ENCODE data around the gene TACC3.

- TF ChIP-seq TEAD4 (IDR thresholded peaks at IDR 0.05; ENCODE audit: borderline replicate concordance, insufficient read depth) (no peak), TAF1 (IDR thresholded peaks at IDR 0.05; ENCODE audit: borderline replicate concordance, low read depth, low read length) (no peak), CTCF (IDR thresholded peaks at IDR 0.05) (no peak), RXRA (IDR thresholded peaks at IDR 0.05; ENCODE audit: borderline replicate concordance, low read depth) (no peak), RAD21 (IDR thresholded peaks at IDR 0.05; ENCODE audit: low read length) (no peak), CHD2 (IDR thresholded peaks at IDR 0.05; ENCODE audit: low read length, partially characterized antibody) (no peak), ZBTB33 (IDR thresholded peaks at IDR 0.05; ENCODE audit: borderline replicate concordance, low read depth) (no peak), POLR2AphosphoS5 (IDR thresholded peaks at IDR 0.05; ENCODE audit: low read depth, low read length) (no peak)
These were observed 38.5 kb downstream of the TACC3 start for GRCh38 chr4:1759818-1760223.

All from SK-N-SH (cell line).